Fibroblast of pulmonary artery (primary cell): ENCODE data around the gene NCF2.

ENCODE experiments used
- DNase-seq: peaks from one replicate; pipeline ENCODE4 v3.0.0-alpha.2; 2010; ENCODE audit warnings: low read depth
- H3K4me3 ChIP-seq: replicated peaks from 2 replicates; pipeline ENCODE4 v1.5.1; 2011; ENCODE audit warnings: low read depth, mild to moderate bottlenecking, control low read depth, low read length, moderate library complexity
- TF ChIP-seq, protein P1 (sequence below): IDR thresholded peaks from 2 replicates; pipeline ENCODE4 v1.5.1; 2011; ENCODE audit warnings: mild to moderate bottlenecking, control low read depth, low read length, inconsistent platforms; ENCODE audit errors: missing control alignments

NCF2 gene

DNA sequence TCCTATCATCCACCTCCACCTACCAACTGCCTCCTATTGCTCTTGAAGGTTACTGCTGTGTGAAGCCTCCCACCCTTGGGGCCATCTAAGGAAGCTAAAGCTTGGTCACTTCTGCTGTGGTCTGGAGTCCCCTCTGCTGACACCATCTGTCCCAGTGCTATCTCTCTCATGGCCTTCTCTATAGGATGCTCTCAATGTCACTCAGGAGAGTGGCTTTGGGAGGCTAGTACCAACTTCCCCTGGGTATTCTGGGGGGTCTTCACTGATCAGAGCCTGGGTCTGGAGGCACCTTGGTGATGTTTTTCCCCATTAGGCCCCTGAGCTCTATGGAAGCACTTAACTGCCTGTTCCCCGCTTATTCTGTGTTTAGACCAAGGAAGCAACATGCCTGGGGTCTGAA, 12.3 kb upstream of the NCF2 start:
- TF ChIP-seq, protein P1, sequence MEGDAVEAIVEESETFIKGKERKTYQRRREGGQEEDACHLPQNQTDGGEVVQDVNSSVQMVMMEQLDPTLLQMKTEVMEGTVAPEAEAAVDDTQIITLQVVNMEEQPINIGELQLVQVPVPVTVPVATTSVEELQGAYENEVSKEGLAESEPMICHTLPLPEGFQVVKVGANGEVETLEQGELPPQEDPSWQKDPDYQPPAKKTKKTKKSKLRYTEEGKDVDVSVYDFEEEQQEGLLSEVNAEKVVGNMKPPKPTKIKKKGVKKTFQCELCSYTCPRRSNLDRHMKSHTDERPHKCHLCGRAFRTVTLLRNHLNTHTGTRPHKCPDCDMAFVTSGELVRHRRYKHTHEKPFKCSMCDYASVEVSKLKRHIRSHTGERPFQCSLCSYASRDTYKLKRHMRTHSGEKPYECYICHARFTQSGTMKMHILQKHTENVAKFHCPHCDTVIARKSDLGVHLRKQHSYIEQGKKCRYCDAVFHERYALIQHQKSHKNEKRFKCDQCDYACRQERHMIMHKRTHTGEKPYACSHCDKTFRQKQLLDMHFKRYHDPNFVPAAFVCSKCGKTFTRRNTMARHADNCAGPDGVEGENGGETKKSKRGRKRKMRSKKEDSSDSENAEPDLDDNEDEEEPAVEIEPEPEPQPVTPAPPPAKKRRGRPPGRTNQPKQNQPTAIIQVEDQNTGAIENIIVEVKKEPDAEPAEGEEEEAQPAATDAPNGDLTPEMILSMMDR = no peak
- H3K4me3 ChIP-seq = no peak overlapping the region
- no peak for DNase-seq

DNA sequence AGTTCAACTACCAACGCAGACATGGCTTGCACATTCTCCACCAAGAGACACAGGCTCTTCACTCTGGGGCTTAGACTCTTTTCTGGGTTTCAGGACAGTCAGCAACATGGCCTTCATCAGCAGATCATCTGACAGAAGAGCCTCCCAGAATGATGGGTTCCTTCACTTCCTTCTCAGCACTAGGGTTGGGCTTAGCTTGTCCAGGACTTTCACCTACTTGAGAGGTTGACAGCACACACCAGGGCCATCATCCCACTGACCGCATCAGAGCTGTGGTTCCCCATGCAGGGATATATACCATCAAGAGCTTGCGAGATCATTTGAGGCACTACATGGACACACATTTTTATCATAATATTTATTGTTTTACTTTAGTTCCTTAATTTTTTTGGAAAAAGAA, 10.4 kb upstream of the NCF2 start:
- no peak overlapping the region for H3K4me3 ChIP-seq
- TF ChIP-seq, protein P1 = no peak
- DNase-seq = no peak

DNA sequence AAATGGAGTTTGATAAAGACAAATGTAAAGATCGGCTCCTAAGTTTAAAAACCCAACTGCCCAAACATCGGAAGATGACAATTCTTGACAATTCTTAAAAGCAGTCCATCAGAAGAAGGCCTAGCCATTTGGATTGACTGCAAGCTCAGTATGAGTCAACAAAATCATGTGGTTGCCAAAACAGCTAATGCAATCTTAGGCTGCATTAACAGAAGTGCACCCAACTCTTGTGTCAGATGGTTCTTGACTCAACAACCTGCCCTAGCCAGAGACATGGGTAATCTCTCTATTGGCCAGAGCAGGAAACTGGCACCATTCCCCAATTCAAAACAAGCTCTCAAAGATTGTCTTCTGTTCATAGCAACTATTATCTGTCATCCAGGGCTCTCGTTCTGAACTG, 9.9 kb upstream of the NCF2 start:
- peak; percentile 97 for DNase-seq
- TF ChIP-seq, protein P1 = no peak

DNA sequence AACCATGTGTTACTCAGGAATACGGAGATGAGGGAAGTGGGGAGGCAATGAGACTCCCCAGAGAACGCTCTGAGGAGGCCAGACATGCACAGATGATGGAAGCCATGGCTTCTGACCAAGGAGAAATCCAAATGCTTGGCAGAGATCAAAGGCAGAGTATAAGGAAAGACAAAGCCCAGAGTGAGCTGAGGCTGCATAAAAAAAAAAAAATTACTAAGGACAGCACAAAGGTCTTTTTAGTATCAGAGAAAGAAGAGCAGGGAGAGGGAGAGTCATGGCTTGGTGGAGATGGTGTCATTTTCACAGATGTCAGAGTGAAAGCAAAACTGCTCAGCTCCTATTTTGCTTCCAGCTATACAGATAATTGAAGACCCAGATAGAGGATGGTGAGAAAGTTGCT, 8.1 kb upstream of the NCF2 start:
- no peak overlapping the region for H3K4me3 ChIP-seq
- TF ChIP-seq, protein P1 = no peak
- no peak for DNase-seq

More for the DNA sequence above, 9.9 kb upstream of the NCF2 start:
- no peak overlapping the region for H3K4me3 ChIP-seq

DNA sequence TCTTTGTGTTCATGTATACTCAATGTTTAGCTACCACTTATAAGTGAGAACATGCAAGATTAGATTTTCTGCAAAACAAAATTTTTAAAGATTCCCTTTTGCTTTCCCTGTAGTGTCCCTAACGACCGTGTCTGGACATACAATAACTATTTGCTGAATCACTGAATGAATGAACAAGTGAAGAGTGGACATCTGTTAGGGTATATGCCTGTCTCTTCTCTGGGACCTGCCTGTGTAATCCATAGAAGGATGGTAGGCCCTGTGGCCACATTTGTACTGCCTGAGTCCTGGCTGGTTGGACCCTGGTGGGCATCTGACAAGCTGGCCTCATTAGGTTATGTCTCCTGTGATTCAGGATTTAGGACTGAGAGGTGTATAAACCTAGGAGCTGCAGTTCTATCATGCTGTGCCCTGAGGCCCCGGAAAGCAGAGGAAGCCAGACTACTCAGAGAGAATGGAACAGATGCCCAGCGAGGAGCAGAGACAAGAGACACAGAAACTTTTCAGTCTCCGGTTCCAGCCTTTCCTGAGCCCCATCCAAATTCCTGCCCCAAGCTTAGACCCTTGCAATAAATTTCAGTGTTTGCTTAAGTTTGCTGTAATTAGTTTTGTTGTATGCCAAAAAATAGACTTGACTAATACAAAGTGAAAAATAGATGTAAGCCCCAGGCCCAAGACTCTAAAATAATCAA, 7.5 kb upstream of the NCF2 start:
- H3K4me3 ChIP-seq = no peak overlapping the region
- no peak for DNase-seq
- TF ChIP-seq, protein P1 = no peak

DNA sequence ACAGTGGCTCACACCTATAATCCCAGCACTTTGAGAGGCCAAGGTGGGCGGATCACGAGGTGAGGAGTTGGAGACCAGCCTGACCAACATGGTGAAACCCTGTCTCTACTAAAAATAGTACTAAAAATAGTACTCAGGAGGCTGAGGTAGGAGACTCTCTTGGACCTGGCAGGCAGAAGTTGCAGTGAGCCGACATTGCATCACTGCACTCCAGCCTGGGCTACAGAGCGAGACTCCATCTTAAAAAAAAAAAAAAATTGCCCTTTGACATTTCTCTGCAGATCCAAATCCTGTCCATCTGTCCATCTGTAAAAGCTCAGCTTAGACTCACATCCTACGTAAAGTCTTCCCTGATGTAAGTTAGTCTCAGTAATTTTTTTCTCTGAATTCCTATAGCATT, 6.2 kb upstream of the NCF2 start:
- H3K4me3 ChIP-seq = no peak overlapping the region

DNA sequence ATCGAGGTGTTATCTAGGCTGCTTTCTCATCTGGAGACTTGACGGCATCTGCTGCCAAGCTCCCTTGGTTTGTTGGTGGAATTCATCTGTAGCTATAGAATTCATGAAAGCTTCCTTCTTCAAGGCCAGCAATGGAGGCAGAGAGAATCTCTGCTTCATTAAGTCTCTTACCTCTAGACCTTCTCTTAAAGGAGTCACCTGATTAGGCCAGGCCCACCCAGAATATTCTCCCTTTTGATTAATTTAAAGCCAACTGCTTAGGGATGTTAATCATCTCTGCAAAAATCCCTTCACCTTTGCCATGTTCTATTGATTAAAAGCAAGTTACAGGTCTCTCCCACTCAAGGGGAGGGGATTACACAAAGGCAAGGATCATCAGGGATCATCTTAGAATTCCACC, 5.3 kb upstream of the NCF2 start:
- TF ChIP-seq, protein P1 = no peak
- no peak overlapping the region for H3K4me3 ChIP-seq
- no peak for DNase-seq

More for the DNA sequence above, 6.2 kb upstream of the NCF2 start:
- TF ChIP-seq, protein P1 = no peak
- no peak for DNase-seq
